ENCODE measurements around the gene AMIGO1. TPM values are rescaled to one million over a fixed set of nuclear protein-coding genes. Genes with fewer than 3 reads are reported as not detected.

AMIGO1 gene
- total RNA-seq, 1 donor from 2014 or later, result 18.3 TPM

- ATAC-seq (no peak), DNase-seq (ENCODE audit: missing footprints) (no peak)
- intact Hi-C loops (cut with DNase I), result no loop called here
Measured at GRCh38 chr1:109490934-109491302, 18.6 kb downstream of the AMIGO1 start.

GRCh38 chr1:109490029-109490933 lies 19.2 kb downstream of the AMIGO1 start:
- DNase-seq (ENCODE audit: missing footprints) (no peak), ATAC-seq (peak; percentile 34)
- intact Hi-C loops (cut with DNase I), result no loop called here

- no peak for ATAC-seq
- intact Hi-C loops (cut with DNase I), result no loop called here
Measured at GRCh38 chr1:109488696-109489095, 20.8 kb downstream of the AMIGO1 start.

GRCh38 chr1:109488201-109488600 lies 21.3 kb downstream of the AMIGO1 start:
- ATAC-seq (no peak), DNase-seq (ENCODE audit: missing footprints) (no peak)
- intact Hi-C loops (cut with DNase I), result no loop called here

More at GRCh38 chr1:109488696-109489095, 20.8 kb downstream of the AMIGO1 start:
- DNase-seq (ENCODE audit: missing footprints), result no peak

- ATAC-seq (no peak), DNase-seq (ENCODE audit: missing footprints) (no peak)
- intact Hi-C loops (cut with DNase I), result no loop called here
Measured at GRCh38 chr1:109487261-109487660, 22.3 kb downstream of the AMIGO1 start.

- no peak for DNase-seq (ENCODE audit: missing footprints)
- intact Hi-C loops (cut with DNase I), result no loop called here
- ATAC-seq, result no peak
Measured at GRCh38 chr1:109485001-109485400, 24.5 kb downstream of the AMIGO1 start.

GRCh38 chr1:109484519-109484975 lies 25.0 kb downstream of the AMIGO1 start:
- intact Hi-C loops (cut with DNase I), result loop anchor here (5.0 kb wide), 1 partner anchor 57 kb away; the partner anchor contains the start of gene PSMA5
- ATAC-seq (no peak), DNase-seq (ENCODE audit: missing footprints) (no peak)

- peak; percentile 91 for ATAC-seq
- peak; percentile 95 for DNase-seq (ENCODE audit: missing footprints)
- intact Hi-C loops (cut with DNase I), result loop anchor here (5.0 kb wide), 1 partner anchor 57 kb away; the partner anchor contains the start of gene PSMA5
Measured at GRCh38 chr1:109483672-109484518, 25.6 kb downstream of the AMIGO1 start, which contains the start of gene ATXN7L2. Gene ATXN7L2 (plus strand): TSS chr1:109483905. CDS start chr1:109483954, 49 bp downstream.

GRCh38 chr1:109482791-109483671 lies 26.5 kb downstream of the AMIGO1 start:
- intact Hi-C loops (cut with DNase I), result loop anchor here (5.0 kb wide), 1 partner anchor 56 kb away; the partner anchor contains the start of gene PSMA5
- DNase-seq (ENCODE audit: missing footprints), result no peak
- ATAC-seq, result peak; percentile 21

- intact Hi-C loops (cut with DNase I), result loop anchor here (5.0 kb wide), 1 partner anchor 55 kb away; the partner anchor contains the start of gene PSMA5
- DNase-seq (ENCODE audit: missing footprints) (no peak), ATAC-seq (no peak)
Measured at GRCh38 chr1:109482242-109482641, 27.3 kb downstream of the AMIGO1 start.

GRCh38 chr1:109481646-109482045 lies 27.9 kb downstream of the AMIGO1 start:
- intact Hi-C loops (cut with DNase I), result loop anchor here (5.0 kb wide), 1 partner anchor 54 kb away; the partner anchor contains the start of gene PSMA5
- DNase-seq (ENCODE audit: missing footprints) (no peak), ATAC-seq (no peak)

GRCh38 chr1:109479901-109480300 lies 29.6 kb downstream of the AMIGO1 start:
- DNase-seq (ENCODE audit: missing footprints), result no peak
- ATAC-seq, result no peak
- intact Hi-C loops (cut with DNase I), result loop anchor here (5.0 kb wide), 1 partner anchor 53 kb away; the partner anchor contains the start of gene PSMA5

GRCh38 chr1:109479311-109479710 lies 30.2 kb downstream of the AMIGO1 start:
- DNase-seq (ENCODE audit: missing footprints) (no peak), ATAC-seq (no peak)
- intact Hi-C loops (cut with DNase I), result no loop called here

- intact Hi-C loops (cut with DNase I), result no loop called here
- no peak for ATAC-seq
- DNase-seq (ENCODE audit: missing footprints), result no peak
Measured at GRCh38 chr1:109478806-109479205, 30.7 kb downstream of the AMIGO1 start.

- intact Hi-C loops (cut with DNase I), result no loop called here
- ATAC-seq (no peak), DNase-seq (ENCODE audit: missing footprints) (no peak)
Measured at GRCh38 chr1:109477821-109478220, 31.7 kb downstream of the AMIGO1 start.

- DNase-seq (ENCODE audit: missing footprints), result no peak
- intact Hi-C loops (cut with DNase I), result no loop called here
- ATAC-seq, result no peak
Measured at GRCh38 chr1:109476825-109477224, 32.7 kb downstream of the AMIGO1 start.

- intact Hi-C loops (cut with DNase I), result no loop called here
- no peak for DNase-seq (ENCODE audit: missing footprints)
Measured at GRCh38 chr1:109475261-109475660, 34.3 kb downstream of the AMIGO1 start.

GRCh38 chr1:109474697-109475096 lies 34.8 kb downstream of the AMIGO1 start:
- DNase-seq (ENCODE audit: missing footprints), result no peak
- peak; percentile 45 for ATAC-seq
- intact Hi-C loops (cut with DNase I), result no loop called here

More at GRCh38 chr1:109475261-109475660, 34.3 kb downstream of the AMIGO1 start:
- no peak for ATAC-seq
